ENCODE data around the gene TPP1. TPM values are rescaled to one million over a fixed set of nuclear protein-coding genes. Genes with fewer than 3 reads are reported as not detected.

The TPP1 gene
- total RNA-seq, 1 donor from 2014 or later, result 50.1 TPM

GRCh38 chr11:6634534-6634933 lies 15.3 kb upstream of the TPP1 start:
- Mint-ChIP-seq H3K27ac (no peak overlapping the region), H3K27me3 (ENCODE audit: low read depth) (peaks cover 23% of the 10 kb centered on the region), H3K4me1 (no peaks in the 10 kb centered on the region), H3K36me3 (peaks cover 27% of the 10 kb centered on the region), H3K9me3 (no peaks in the 10 kb centered on the region), H3K4me3 (no peak overlapping the region)
- DNase-seq (ENCODE audit: low spot score in 2 of 2, unreplicated experiment in 2 of 2), result no peak
- no peak for TF ChIP-seq CTCF (IDR thresholded peaks at IDR 0.05; ENCODE audit: unreplicated experiment)

- H3K4me3 Mint-ChIP-seq, result no peak overlapping the region
- DNase-seq (ENCODE audit: low spot score in 2 of 2, unreplicated experiment in 2 of 2), result no peak
- peaks cover 31% of the 10 kb centered on the region for H3K27me3 Mint-ChIP-seq (ENCODE audit: low read depth)
- no peaks in the 10 kb centered on the region for H3K9me3 Mint-ChIP-seq
- no peak overlapping the region for H3K27ac Mint-ChIP-seq
- TF ChIP-seq CTCF (IDR thresholded peaks at IDR 0.05; ENCODE audit: unreplicated experiment), result no peak
- no peaks in the 10 kb centered on the region for H3K4me1 Mint-ChIP-seq
- peaks cover 33% of the 10 kb centered on the region for H3K36me3 Mint-ChIP-seq
These were observed 14.5 kb upstream of the TPP1 start for GRCh38 chr11:6633422-6634408.

GRCh38 chr11:6632116-6633073 lies 13.2 kb upstream of the TPP1 start:
- no peaks in the 10 kb centered on the region for H3K4me1 Mint-ChIP-seq
- H3K9me3 Mint-ChIP-seq, result no peaks in the 10 kb centered on the region
- peaks cover 36% of the 10 kb centered on the region for H3K27me3 Mint-ChIP-seq (ENCODE audit: low read depth)
- no peak overlapping the region for H3K4me3 Mint-ChIP-seq
- no peak for DNase-seq (ENCODE audit: low spot score in 2 of 2, unreplicated experiment in 2 of 2)
- H3K36me3 Mint-ChIP-seq, result peaks cover 33% of the 10 kb centered on the region
- TF ChIP-seq CTCF (IDR thresholded peaks at IDR 0.05; ENCODE audit: unreplicated experiment), result no peak
- H3K27ac Mint-ChIP-seq, result no peak overlapping the region

- peaks cover 36% of the 10 kb centered on the region for H3K27me3 Mint-ChIP-seq (ENCODE audit: low read depth)
- no peak for DNase-seq (ENCODE audit: low spot score in 2 of 2, unreplicated experiment in 2 of 2)
- H3K27ac Mint-ChIP-seq, result no peak overlapping the region
- no peaks in the 10 kb centered on the region for H3K4me1 Mint-ChIP-seq
- peak overlapping the region; percentile 25 for H3K4me3 Mint-ChIP-seq
- H3K9me3 Mint-ChIP-seq, result no peaks in the 10 kb centered on the region
- TF ChIP-seq CTCF (IDR thresholded peaks at IDR 0.05; ENCODE audit: unreplicated experiment), result no peak
- peaks cover 36% of the 10 kb centered on the region for H3K36me3 Mint-ChIP-seq
These were observed 12.2 kb upstream of the TPP1 start for GRCh38 chr11:6631361-6631890.

- Mint-ChIP-seq H3K4me3 (peak overlapping the region; percentile 29), H3K36me3 (peaks cover 39% of the 10 kb centered on the region), H3K9me3 (no peaks in the 10 kb centered on the region), H3K27ac (no peak overlapping the region), H3K27me3 (ENCODE audit: low read depth) (peaks cover 36% of the 10 kb centered on the region), H3K4me1 (no peaks in the 10 kb centered on the region)
- no peak for DNase-seq (ENCODE audit: low spot score in 2 of 2, unreplicated experiment in 2 of 2)
- no peak for TF ChIP-seq CTCF (IDR thresholded peaks at IDR 0.05; ENCODE audit: unreplicated experiment)
These were observed 11.5 kb upstream of the TPP1 start for GRCh38 chr11:6630632-6631291.

All from mesothelial cell of epicardium (in vitro differentiated cells).